D721Med (cell line): ENCODE measurements around the gene CFDP1.

Experiments used
- DNase-seq: peaks from one replicate; pipeline ENCODE4 v3.0.0; 2011; ENCODE audit warnings: low spot score; ENCODE audit not compliant: insufficient read length
- FAIRE-seq: peaks from 2 replicates; lab custom pipeline; 2011; peaks lifted over from hg19 to GRCh38; lab: Jason Lieb, UNC
- CTCF ChIP-seq: IDR thresholded peaks from 2 replicates; pipeline ENCODE4 v1.5.1; 2012; ENCODE audit warnings: mild to moderate bottlenecking, control low read depth; ENCODE audit not compliant: insufficient read depth; ENCODE audit errors: missing control alignments

The CFDP1 gene

GRCh38 chr16:75267631-75268264 is 165.6 kb downstream of the CFDP1 start:
- DNase-seq, result no peak
- TF ChIP-seq CTCF, result no peak
- FAIRE-seq, result no peak

GRCh38 chr16:75266738-75267630 is 166.3 kb downstream of the CFDP1 start:
- FAIRE-seq (no peak), DNase-seq (no peak)
- TF ChIP-seq CTCF, result no peak

GRCh38 chr16:75265911-75266701 is 167.2 kb downstream of the CFDP1 start:
- DNase-seq, result peak; percentile 66
- TF ChIP-seq CTCF, result no peak
- FAIRE-seq, result no peak

- DNase-seq (no peak), FAIRE-seq (no peak)
- TF ChIP-seq CTCF, result no peak
These were observed 168.0 kb downstream of the CFDP1 start for GRCh38 chr16:75264999-75265910.

- FAIRE-seq (no peak), DNase-seq (no peak)
- no peak for TF ChIP-seq CTCF
These were observed 168.8 kb downstream of the CFDP1 start for GRCh38 chr16:75264457-75264998.

- no peak for TF ChIP-seq CTCF
- no peak for FAIRE-seq
These were observed 169.3 kb downstream of the CFDP1 start for GRCh38 chr16:75263963-75264445.

More at GRCh38 chr16:75263963-75264445, 169.3 kb downstream of the CFDP1 start:
- DNase-seq, result no peak
